Lung (tissue), 12 donors: ENCODE data around the gene NUP155. TPM values are rescaled to one million over a fixed set of nuclear protein-coding genes. Genes with fewer than 3 reads are reported as not detected.

Experiments
- ATAC-seq: fragments of 200-7000 bp; cut with Tn5 transposase; one replicate; pipeline ENCODE4 v1.9.1; 2020; ENCODE audit warnings: moderate number of reproducible peaks; ENCODE audit not compliant: insufficient read depth, low FRiP score
- DNase-seq, 3 donors: peaks; one replicate each; pipeline ENCODE4 v3.0.0-alpha.2; 2013 to 2017
- H3K27ac ChIP-seq, 2 donors: one replicate each; pipeline ENCODE4 v1.5.1; 2013; ENCODE audit warnings: mild to moderate bottlenecking in 2 of 2, moderate library complexity in 2 of 2, control low read depth in 1 of 2, inconsistent platforms in 1 of 2, low read depth in 1 of 2, low read length in 1 of 2
- H3K27me3 ChIP-seq, 3 donors: one replicate each; pipeline ENCODE4 v1.5.1; 2013; ENCODE audit warnings: low read length in 2 of 3; ENCODE audit not compliant: control insufficient read depth in 3 of 3, insufficient read depth in 3 of 3
- H3K36me3 ChIP-seq, 4 donors: one replicate each; pipeline ENCODE4 v1.5.1; 2013; ENCODE audit warnings: low read length in 4 of 4, mild to moderate bottlenecking in 1 of 4, moderate library complexity in 1 of 4; ENCODE audit not compliant: control insufficient read depth in 4 of 4, insufficient read depth in 4 of 4
- H3K4me1 ChIP-seq, 5 donors: one replicate each; pipeline ENCODE4 v1.5.1; 2013; ENCODE audit warnings: low read length in 5 of 5, mild to moderate bottlenecking in 2 of 5, moderate library complexity in 1 of 5; ENCODE audit not compliant: control insufficient read depth in 5 of 5, insufficient read depth in 5 of 5
- H3K4me3 ChIP-seq: one replicate; pipeline ENCODE4 v1.5.1; 2013; ENCODE audit warnings: mild to moderate bottlenecking, control low read depth, moderate library complexity
- H3K9ac ChIP-seq, 2 donors: one replicate each; pipeline ENCODE4 v1.5.1; 2013; ENCODE audit warnings: low read length in 2 of 2, control low read depth in 1 of 2; ENCODE audit not compliant: insufficient read depth in 1 of 2
- H3K9me3 ChIP-seq, 4 donors: one replicate each; pipeline ENCODE4 v1.5.1; 2013; ENCODE audit warnings: low read length in 3 of 4, mild to moderate bottlenecking in 1 of 4, moderate library complexity in 1 of 4; ENCODE audit not compliant: control insufficient read depth in 4 of 4, insufficient read depth in 3 of 4
- WGBS, 2 donors: extraction: QIAGEN DNeasy Blood & Tissue Kit; methylation state at CpG; one replicate each; pipeline ENCODE4 v1.1.7; 2013; 5-methylcytosine and 5-hydroxymethylcytosine counted together
- polyA plus RNA-seq, 2 donors: library from polyadenylated mRNA; stranded (reverse); fragments of 200-250 nt; gene quantifications; one replicate each; pipeline ENCODE4 v1.2.1, GENCODE V29; 2013
- total RNA-seq, 2 donors: library from RNA; depleted of rRNA in 1 of 2; stranded (reverse); fragments of >200 nt in 1 of 2; gene quantifications; one replicate each; pipeline ENCODE4 v1.2.1, GENCODE V29; 2014 to 2021
- TF ChIP-seq, protein P1 (sequence below): IDR thresholded peaks from 2 replicates; pipeline ENCODE4 v1.5.1; 2012; ENCODE audit warnings: mild to moderate bottlenecking; ENCODE audit errors: control extremely low read depth, extremely low read depth
- donor health status: control.
- donor health status: control.
- donor health status: Bipolar disorder and iron deficiency.
- donor health status: healthy.
- donor health status: DM: yes; HTN: yes; CAD: no.

NUP155 gene
- total and polyA plus RNA-seq, 4 donors, result 3.3 to 35.4 (median 12.1) TPM

DNA sequence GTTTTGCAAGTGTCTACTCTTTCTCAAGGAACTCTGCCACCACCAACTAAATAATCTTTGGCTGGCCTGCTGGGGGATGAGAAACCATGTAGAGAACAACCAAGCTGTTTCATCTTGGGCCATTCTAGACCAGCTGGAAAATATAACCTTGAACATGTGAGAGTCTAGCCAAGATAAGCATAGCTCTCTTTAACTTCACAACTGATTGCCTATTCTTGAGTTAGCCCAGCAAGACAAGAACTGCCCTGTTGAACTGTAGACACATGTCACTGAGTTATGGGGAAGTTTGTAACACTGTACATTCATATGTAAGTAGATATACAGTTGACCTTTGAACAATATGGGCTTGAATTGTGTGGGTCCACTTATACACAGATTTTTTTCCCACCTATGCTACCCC is 44.4 kb downstream of the NUP155 start:
- H3K4me1 ChIP-seq, result no peaks in the 10 kb centered on the region
- H3K27me3 ChIP-seq, result no peaks in the 10 kb centered on the region
- no peak overlapping the region for H3K9ac ChIP-seq
- H3K27ac ChIP-seq, result no peak overlapping the region
- DNase-seq, result no peak
- H3K36me3 ChIP-seq, result peaks cover 16 to 52% (median 22%) of the 10 kb centered on the region in 4 donors
- ATAC-seq, result no peak
- TF ChIP-seq, protein P1, sequence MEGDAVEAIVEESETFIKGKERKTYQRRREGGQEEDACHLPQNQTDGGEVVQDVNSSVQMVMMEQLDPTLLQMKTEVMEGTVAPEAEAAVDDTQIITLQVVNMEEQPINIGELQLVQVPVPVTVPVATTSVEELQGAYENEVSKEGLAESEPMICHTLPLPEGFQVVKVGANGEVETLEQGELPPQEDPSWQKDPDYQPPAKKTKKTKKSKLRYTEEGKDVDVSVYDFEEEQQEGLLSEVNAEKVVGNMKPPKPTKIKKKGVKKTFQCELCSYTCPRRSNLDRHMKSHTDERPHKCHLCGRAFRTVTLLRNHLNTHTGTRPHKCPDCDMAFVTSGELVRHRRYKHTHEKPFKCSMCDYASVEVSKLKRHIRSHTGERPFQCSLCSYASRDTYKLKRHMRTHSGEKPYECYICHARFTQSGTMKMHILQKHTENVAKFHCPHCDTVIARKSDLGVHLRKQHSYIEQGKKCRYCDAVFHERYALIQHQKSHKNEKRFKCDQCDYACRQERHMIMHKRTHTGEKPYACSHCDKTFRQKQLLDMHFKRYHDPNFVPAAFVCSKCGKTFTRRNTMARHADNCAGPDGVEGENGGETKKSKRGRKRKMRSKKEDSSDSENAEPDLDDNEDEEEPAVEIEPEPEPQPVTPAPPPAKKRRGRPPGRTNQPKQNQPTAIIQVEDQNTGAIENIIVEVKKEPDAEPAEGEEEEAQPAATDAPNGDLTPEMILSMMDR, result no peak
- H3K4me3 ChIP-seq, result no peak overlapping the region
- H3K9me3 ChIP-seq, result no peaks in the 10 kb centered on the region

DNA sequence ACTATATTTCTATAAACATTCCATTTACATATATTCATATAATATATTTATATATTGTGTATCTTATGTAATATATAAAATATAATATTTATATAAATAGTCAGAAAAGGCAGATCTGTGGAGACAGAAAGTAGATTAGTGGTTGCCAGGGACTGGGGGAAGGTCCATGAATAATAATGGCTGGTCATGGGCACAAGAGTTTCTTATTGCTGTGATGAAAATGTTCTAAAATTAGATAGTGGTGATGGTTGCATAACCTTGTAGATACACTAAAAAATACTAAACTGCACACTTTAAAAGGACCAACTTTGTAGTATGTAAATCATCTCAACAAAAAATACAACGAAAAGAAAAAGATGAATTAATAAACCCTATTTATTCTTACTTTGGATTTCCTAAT is 47.3 kb downstream of the NUP155 start:
- no peaks in the 10 kb centered on the region for H3K9me3 ChIP-seq
- no peak overlapping the region for H3K27ac ChIP-seq
- H3K36me3 ChIP-seq, result peaks cover 11 to 39% (median 26%) of the 10 kb centered on the region in 4 donors
- H3K27me3 ChIP-seq, result no peaks in the 10 kb centered on the region
- H3K4me1 ChIP-seq, result no peaks in the 10 kb centered on the region
- WGBS, 2 donors, result 97 to 98% methylated on average over 1 of the region's 1 CpG
- no peak overlapping the region for H3K4me3 ChIP-seq
- ATAC-seq, result no peak
- DNase-seq, result no peak
- TF ChIP-seq, protein P1, result no peak
- no peak overlapping the region for H3K9ac ChIP-seq

DNA sequence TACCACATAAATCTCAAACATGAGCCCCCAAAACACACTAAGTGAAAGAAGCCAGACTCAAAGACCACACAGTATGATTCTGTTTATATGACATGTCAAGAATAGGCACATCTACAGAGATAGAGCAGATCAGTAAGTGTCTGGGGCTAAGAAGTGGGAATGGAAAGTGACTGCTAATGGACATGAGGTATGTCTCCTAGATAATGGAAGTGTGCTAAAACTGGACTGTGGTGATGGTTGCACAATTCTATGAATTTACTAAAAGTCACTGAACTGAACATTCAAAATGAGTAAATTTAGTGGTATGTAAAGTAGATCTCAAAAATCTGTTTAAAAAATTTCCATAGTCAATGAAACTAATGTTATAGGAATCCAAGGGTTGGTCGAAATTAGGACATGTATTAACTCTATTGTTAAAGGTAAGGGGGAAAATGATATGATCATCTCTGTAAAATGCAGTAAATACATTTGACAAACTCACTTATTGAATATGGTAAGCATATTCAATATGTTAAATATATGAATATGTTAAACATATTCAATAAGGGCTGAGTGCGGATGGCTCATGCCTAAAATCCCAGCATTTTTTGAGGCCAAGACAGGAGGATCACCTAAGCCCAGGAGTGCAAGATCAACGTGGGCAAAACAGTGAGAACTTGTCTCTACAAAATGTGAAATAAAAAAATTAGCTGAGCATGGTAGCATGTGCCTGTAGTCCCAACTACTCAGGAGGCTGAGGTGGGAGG is 51.7 kb downstream of the NUP155 start:
- Histone ChIP-seq H3K4me3 (no peak overlapping the region), H3K36me3 (peaks cover 4 to 26% (median 18%) of the 10 kb centered on the region in 4 donors), H3K27me3 (no peaks in the 10 kb centered on the region), H3K27ac (no peak overlapping the region), H3K4me1 (no peaks in the 10 kb centered on the region), H3K9me3 (no peaks in the 10 kb centered on the region), H3K9ac (no peak overlapping the region)
- 96 to 99% methylated on average over 3 of the region's 3 CpGs for WGBS, 2 donors
- DNase-seq (no peak), ATAC-seq (no peak)
- TF ChIP-seq, protein P1, result no peak

DNA sequence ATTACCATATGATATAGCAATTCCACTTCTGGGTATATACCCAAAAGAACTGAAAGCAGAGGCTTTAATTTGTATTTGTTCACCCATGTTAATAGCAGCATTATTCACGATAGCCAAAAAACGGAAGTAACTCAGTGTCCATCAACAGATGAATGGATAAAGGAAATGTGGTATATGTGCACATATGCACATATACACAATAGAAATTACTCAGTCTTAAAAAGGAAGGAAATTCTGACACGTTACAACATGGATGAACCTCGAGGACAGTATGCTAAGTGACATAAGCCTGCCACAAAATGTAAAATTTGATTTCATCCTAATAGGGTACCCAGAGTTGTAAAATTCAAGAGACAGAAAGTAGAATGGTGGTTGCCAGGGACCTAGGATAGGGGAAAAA is 54.9 kb downstream of the NUP155 start:
- no peak overlapping the region for H3K9ac ChIP-seq
- no peak overlapping the region for H3K4me3 ChIP-seq
- no peak overlapping the region for H3K27ac ChIP-seq
- H3K27me3 ChIP-seq, result no peaks in the 10 kb centered on the region
- H3K4me1 ChIP-seq, result no peaks in the 10 kb centered on the region
- H3K36me3 ChIP-seq, result peaks cover 13 to 39% (median 26%) of the 10 kb centered on the region in 4 donors
- H3K9me3 ChIP-seq, result no peaks in the 10 kb centered on the region
- TF ChIP-seq, protein P1, result no peak
- WGBS, 2 donors, result 48 to 79% methylated on average over 4 of the region's 4 CpGs
- DNase-seq, result no peak
- no peak for ATAC-seq
